B cell (primary cell): ENCODE results near the gene BMP7. TPM values are rescaled to one million over a fixed set of nuclear protein-coding genes. Genes with fewer than 3 reads are reported as not detected.

Experiments
- ATAC-seq: fragments of 200-7000 bp; cut with Tn5 transposase; one replicate; pipeline ENCODE4 v1.10.0; 2021; ENCODE audit warnings: low read depth, mild to moderate bottlenecking, moderate number of reproducible peaks, moderate library complexity
- CTCF ChIA-PET: fragments of 350-600 bp; sonication (Branson Sonifier 250); formaldehyde crosslinking; loops from one replicate; lab custom pipeline; 2021; ENCODE audit warnings: antibody characterized with exemption, inconsistent platforms; lab: Charles Lee
- POLR2A ChIA-PET: fragments of 350-600 bp; sonication (Branson Sonifier 250); formaldehyde crosslinking; loops from one replicate; lab custom pipeline; 2021; ENCODE audit warnings: antibody characterized with exemption; lab: Charles Lee
- DNase-seq: peaks from one replicate; pipeline ENCODE4 v3.0.0; 2013
- H2AFZ ChIP-seq: 2 replicates; pipeline ENCODE4 v1.6.1; 2012; ENCODE audit warnings: mild to moderate bottlenecking, low read depth, low read length; ENCODE audit not compliant: insufficient read depth, poor library complexity, severe bottlenecking
- H3K27ac ChIP-seq, 2 donors: 1 replicate in 1 of 2; 2 replicates in 1 of 2; pipeline ENCODE4 v1.5.1; 2012 to 2013; ENCODE audit warnings: low read length in 2 of 2, mild to moderate bottlenecking in 2 of 2, moderate library complexity in 1 of 2
- H3K27me3 ChIP-seq, 4 experiments: fragments of 200-600 bp in 1 of 4; sonication (generic) in 1 of 4; replicated peaks in 1 of 4; 1 replicate in 2 of 4; 2 replicates in 2 of 4; pipeline versions ENCODE4 v1.6.1 to v1.7.0; 2013 to 2016; ENCODE audit warnings: low read length in 3 of 4, mild to moderate bottlenecking in 2 of 4, mixed read lengths in 1 of 4, moderate library complexity in 1 of 4; ENCODE audit not compliant: insufficient read depth in 4 of 4, control insufficient read depth in 3 of 4; ENCODE audit errors: control extremely low read depth in 1 of 4
- H3K36me3 ChIP-seq, 2 experiments: replicated peaks in 1 of 2; 1 replicate in 1 of 2; 2 replicates in 1 of 2; pipeline versions ENCODE4 v1.6.1 to v1.7.1; 2013; ENCODE audit warnings: low read length in 1 of 2; ENCODE audit not compliant: insufficient read depth in 2 of 2, control insufficient read depth in 1 of 2; ENCODE audit errors: control extremely low read depth in 1 of 2, extremely low read depth in 1 of 2
- H3K4me1 ChIP-seq, 2 donors: fragments of 200-600 bp in 1 of 2; sonication (generic) in 1 of 2; 1 replicate in 1 of 2; 2 replicates in 1 of 2; pipeline versions ENCODE4 v1.5.1 to v1.6.1; 2013 to 2017; ENCODE audit warnings: low read length in 2 of 2; ENCODE audit not compliant: control insufficient read depth in 2 of 2, insufficient read depth in 2 of 2
- H3K4me2 ChIP-seq: replicated peaks from 2 replicates; pipeline ENCODE3; 2012; ENCODE audit warnings: mild to moderate bottlenecking, low read depth, low read length; ENCODE audit not compliant: poor library complexity, severe bottlenecking
- H3K4me3 ChIP-seq, 5 experiments: fragments of 200-600 bp in 1 of 5; sonication (generic) in 1 of 5; 1 replicate in 3 of 5; 2 replicates in 2 of 5; pipeline versions ENCODE4 v1.5.1 to v1.7.0; 2011 to 2016; ENCODE audit warnings: low read length in 4 of 5, mild to moderate bottlenecking in 4 of 5, low read depth in 2 of 5, control low read depth in 1 of 5, moderate library complexity in 1 of 5; ENCODE audit not compliant: insufficient read depth in 1 of 5; ENCODE audit errors: control extremely low read depth in 1 of 5, extremely low read depth in 1 of 5
- H3K79me2 ChIP-seq: fragments of 200-600 bp; sonication (generic); one replicate; pipeline ENCODE4 v1.6.0; 2016; ENCODE audit warnings: low read length; ENCODE audit not compliant: control insufficient read depth, insufficient read depth
- H3K9ac ChIP-seq: fragments of 200-600 bp; sonication (generic); 2 replicates; pipeline ENCODE4 v1.6.1; 2017; ENCODE audit warnings: mild to moderate bottlenecking, low read length, moderate library complexity
- H3K9me3 ChIP-seq, 3 donors: one replicate each; pipeline versions ENCODE4 v1.6.1 to v1.7.1; 2013; ENCODE audit warnings: low read length in 2 of 3; ENCODE audit not compliant: control insufficient read depth in 2 of 3, insufficient read depth in 1 of 3; ENCODE audit errors: control extremely low read depth in 1 of 3
- H4K20me1 ChIP-seq: 2 replicates; pipeline ENCODE4 v1.6.0; 2012; ENCODE audit warnings: mild to moderate bottlenecking, low read length; ENCODE audit not compliant: insufficient read depth, control insufficient read depth, poor library complexity, severe bottlenecking
- H3K27ac Mint-ChIP-seq: one replicate; pipeline ENCODE4 v1.8.0; 2021; ENCODE audit warnings: mixed read lengths
- H3K27me3 Mint-ChIP-seq: one replicate; pipeline ENCODE4 v1.8.0; 2021; ENCODE audit warnings: mixed read lengths
- H3K4me1 Mint-ChIP-seq: one replicate; pipeline ENCODE4 v1.8.0; 2021; ENCODE audit warnings: mixed read lengths
- H3K4me3 Mint-ChIP-seq: one replicate; pipeline ENCODE4 v1.8.0; 2021; ENCODE audit warnings: mixed read lengths
- H3K9me3 Mint-ChIP-seq: one replicate; pipeline ENCODE4 v1.8.0; 2022; ENCODE audit warnings: mixed read lengths; ENCODE audit not compliant: insufficient read depth
- CTCF ChIP-seq: fragments of 200-600 bp; IDR thresholded peaks from one replicate; pipeline ENCODE4 v1.8.0; 2022; ENCODE audit warnings: antibody characterized with exemption, mild to moderate bottlenecking
- EZH2 ChIP-seq: IDR thresholded peaks from 2 replicates; pipeline ENCODE4 v1.6.1; 2012; ENCODE audit warnings: borderline replicate concordance, low read depth, mild to moderate bottlenecking, moderate library complexity, low read length; ENCODE audit not compliant: insufficient read depth, poor library complexity, severe bottlenecking
- WGBS: methylation state at CpG from one replicate; pipeline ENCODE4 v1.1.5; 2013; ENCODE audit warnings: missing lambda C conversion rate; ENCODE audit not compliant: insufficient coverage; 5-methylcytosine and 5-hydroxymethylcytosine counted together
- intact Hi-C: fragments of 100-400 bp; cut with micrococcal nuclease; formaldehyde crosslinking; loops from one replicate; pipeline ENCODE4 v1.10.0; 2022
- polyA plus RNA-seq: library from polyadenylated mRNA; depleted of rRNA; stranded (reverse); fragments of >200 nt; gene quantifications from 2 replicates; pipeline ENCODE4 v1.2.3, GENCODE V29; 2012
- total RNA-seq, 2 donors: library from RNA; stranded (reverse); fragments of 120-200 nt in 1 of 2; gene quantifications; 1 replicate in 1 of 2; 2 replicates in 1 of 2; pipeline versions ENCODE4 v1.2.3 to v1.2.4, GENCODE V29; 2013 to 2022

Gene BMP7
- total and polyA plus RNA-seq, 2 donors (not counting 1 experiment from before 2014, with no cell fraction given): not detected

- ChIA-PET CTCF (no interaction called here), POLR2A (no interaction called here)
- Mint-ChIP-seq H3K4me3 (no peak overlapping the region), H3K4me1 (peaks cover 4% of the 10 kb centered on the region), H3K27me3 (peaks cover 53% of the 10 kb centered on the region), H3K9me3 (no peaks in the 10 kb centered on the region), H3K27ac (no peak overlapping the region)
- Histone ChIP-seq H3K4me2 (no peak overlapping the region), H2AFZ (no peak overlapping the region), H4K20me1 (no peaks in the 10 kb centered on the region), H3K4me3 (no peak overlapping the region), H3K9me3 (peaks cover 0 to 4% (median 0%) of the 10 kb centered on the region in 3 donors), H3K36me3 (no peaks in the 10 kb centered on the region), H3K9ac (no peak overlapping the region), H3K27ac (no peak overlapping the region), H3K4me1 (no peaks in the 10 kb centered on the region), H3K79me2 (no peaks in the 10 kb centered on the region), H3K27me3 (peaks cover 0 to 32% (median 4%) of the 10 kb centered on the region in 4 experiments)
- TF ChIP-seq CTCF: no peak
- TF ChIP-seq EZH2: no peak
- intact Hi-C loops: no loop called here
- WGBS: 44% methylated on average over 8 of the region's 10 CpGs
- ATAC-seq: no peak
- no peak for DNase-seq
Observed at GRCh38 chr20:57269148-57269984, 2.9 kb upstream of the BMP7 start.

- DNase-seq: no peak
- no peak overlapping the region for H3K27ac ChIP-seq
- H3K9me3 ChIP-seq: peaks cover 0 to 6% (median 0%) of the 10 kb centered on the region in 3 donors
- H3K27ac Mint-ChIP-seq: no peak overlapping the region
- no peaks in the 10 kb centered on the region for H3K36me3 ChIP-seq
- POLR2A ChIA-PET: no interaction called here
- H3K4me2 ChIP-seq: no peak overlapping the region
- H3K9ac ChIP-seq: no peak overlapping the region
- TF ChIP-seq CTCF (no peak), EZH2 (no peak)
- CTCF ChIA-PET: no interaction called here
- H3K79me2 ChIP-seq: no peaks in the 10 kb centered on the region
- peaks cover 4% of the 10 kb centered on the region for H3K4me1 Mint-ChIP-seq
- H4K20me1 ChIP-seq: no peaks in the 10 kb centered on the region
- 58% methylated on average over 7 of the region's 8 CpGs for WGBS
- peaks cover 55% of the 10 kb centered on the region for H3K27me3 Mint-ChIP-seq
- H3K4me1 ChIP-seq: no peaks in the 10 kb centered on the region
- H3K4me3 Mint-ChIP-seq: no peak overlapping the region
- H2AFZ ChIP-seq: no peak overlapping the region
- ATAC-seq: no peak
- H3K4me3 ChIP-seq: no peak overlapping the region
- H3K9me3 Mint-ChIP-seq: no peaks in the 10 kb centered on the region
- H3K27me3 ChIP-seq: peaks cover 0 to 38% (median 10%) of the 10 kb centered on the region in 4 experiments
- intact Hi-C loops: no loop called here
Observed at GRCh38 chr20:57268399-57269076, 2.1 kb upstream of the BMP7 start.
